Keratinocyte (primary cell): Measurements from ENCODE around the gene MAZ. TPM values are rescaled to one million over a fixed set of nuclear protein-coding genes. Genes with fewer than 3 reads are reported as not detected.
A peak's percentile ranks its signal among the peaks of the same experiment; 100 is the strongest.

Experiments used
- DNase-seq: peaks from one replicate; pipeline ENCODE4 v3.0.0-alpha.2; 2011; ENCODE audit warnings: low read depth, missing footprints, low spot score
- FAIRE-seq: peaks from 2 replicates; lab custom pipeline; 2011; peaks lifted over from hg19 to GRCh38; lab: Jason Lieb, UNC
- H2AFZ ChIP-seq: 2 replicates; pipeline ENCODE4 v1.6.0; 2012; ENCODE audit warnings: low read length, control low read depth, inconsistent platforms; ENCODE audit not compliant: control insufficient read depth
- H3K27ac ChIP-seq: 2 replicates; pipeline ENCODE4 v1.5.1; 2011; ENCODE audit warnings: low read length; ENCODE audit not compliant: control insufficient read depth, insufficient read depth
- H3K27me3 ChIP-seq: 3 replicates; pipeline ENCODE4 v1.6.0; 2011; ENCODE audit warnings: low read length; ENCODE audit not compliant: control insufficient read depth, insufficient read depth; ENCODE audit errors: extremely low read depth
- H3K36me3 ChIP-seq, 2 experiments: 2 replicates in 1 of 2; 3 replicates in 1 of 2; pipeline ENCODE4 v1.5.1; 2011; ENCODE audit warnings: low read length in 2 of 2, mild to moderate bottlenecking in 1 of 2; ENCODE audit not compliant: control insufficient read depth in 2 of 2, insufficient read depth in 2 of 2; ENCODE audit errors: extremely low read depth in 1 of 2
- H3K4me1 ChIP-seq: 3 replicates; pipeline ENCODE4 v1.5.1; 2011; ENCODE audit warnings: low read length; ENCODE audit not compliant: control insufficient read depth, insufficient read depth; ENCODE audit errors: extremely low read depth
- H3K4me2 ChIP-seq: 3 replicates; pipeline ENCODE4 v1.6.0; 2011; ENCODE audit warnings: low read depth, low read length; ENCODE audit not compliant: control insufficient read depth, insufficient read depth; ENCODE audit errors: extremely low read depth
- H3K4me3 ChIP-seq, 3 experiments: fragments of 200-600 bp in 1 of 3; sonication (generic) in 1 of 3; 2 replicates in 2 of 3; 3 replicates in 1 of 3; pipeline ENCODE4 v1.5.1; 2011 to 2016; ENCODE audit warnings: low read length in 3 of 3, mild to moderate bottlenecking in 3 of 3, control low read depth in 2 of 3, inconsistent platforms in 1 of 3, low read depth in 1 of 3, mixed read lengths in 1 of 3, mixed run types in 1 of 3, moderate library complexity in 1 of 3; ENCODE audit not compliant: control insufficient read depth in 2 of 3, insufficient read depth in 2 of 3; ENCODE audit errors: extremely low read depth in 1 of 3
- H3K79me2 ChIP-seq: 2 replicates; pipeline ENCODE4 v1.6.0; 2012; ENCODE audit warnings: low read length; ENCODE audit not compliant: control insufficient read depth, insufficient read depth
- H3K9ac ChIP-seq: 3 replicates; pipeline ENCODE4 v1.6.0; 2011; ENCODE audit warnings: low read length; ENCODE audit not compliant: control insufficient read depth, insufficient read depth; ENCODE audit errors: extremely low read depth
- H3K9me1 ChIP-seq: 3 replicates; pipeline ENCODE4 v1.6.0; 2011; ENCODE audit warnings: low read length; ENCODE audit not compliant: control insufficient read depth, insufficient read depth; ENCODE audit errors: extremely low read depth
- H3K9me3 ChIP-seq: 2 replicates; pipeline ENCODE4 v1.5.1; 2012; ENCODE audit warnings: low read depth, low read length; ENCODE audit not compliant: control insufficient read depth
- H4K20me1 ChIP-seq: 3 replicates; pipeline ENCODE4 v1.6.0; 2011; ENCODE audit warnings: low read length; ENCODE audit not compliant: control insufficient read depth, insufficient read depth; ENCODE audit errors: extremely low read depth
- EZH2 ChIP-seq: IDR thresholded peaks from one replicate; pipeline ENCODE4 v1.6.1; 2012; ENCODE audit warnings: inconsistent platforms, mild to moderate bottlenecking, low read length, moderate library complexity
- dilution Hi-C: fragments of 300-500 bp; cut with MboI; formaldehyde crosslinking; loops from one replicate; pipeline ENCODE4 v1.7.0; 2020; ENCODE audit warnings: low sequenced_read_pairs; ENCODE audit not compliant: extremely low pct_ligation_motif_present
- polyA plus RNA-seq, 5 experiments: library from polyadenylated mRNA; depleted of rRNA in 3 of 5; stranded (reverse) in 3 of 5; stranded (forward) in 1 of 5; unstranded in 1 of 5; fragments of >200 nt; gene quantifications; 1 replicate in 1 of 5; 2 replicates in 3 of 5; 3 replicates in 1 of 5; pipeline versions ENCODE4 v1.2.1 to v1.2.3, GENCODE V29; 2011 to 2012; ENCODE audit warnings: missing spikeins in 2 of 5, low read depth in 1 of 5, low replicate concordance in 1 of 5
- TF ChIP-seq, protein P1 (sequence below), 3 experiments: IDR thresholded peaks in 1 of 3; conservative IDR thresholded peaks in 1 of 3; optimal IDR thresholded peaks in 1 of 3; 2 replicates in 2 of 3; 3 replicates in 1 of 3; pipeline versions ENCODE3 to v1.5.1; 2011; ENCODE audit warnings: low read length in 3 of 3, mild to moderate bottlenecking in 3 of 3, moderate library complexity in 2 of 3, control low read depth in 1 of 3, inconsistent platforms in 1 of 3; ENCODE audit not compliant: insufficient read depth in 2 of 3; ENCODE audit errors: extremely low read depth in 1 of 3

MAZ gene
- polyA plus RNA-seq, 1 donor (not counting 4 experiments of a cell fraction or from before 2014, with no cell fraction given): 48.5 TPM

- H3K9me3 ChIP-seq: no peaks in the 10 kb centered on the region
- H3K4me2 ChIP-seq: peak overlapping the region; percentile 84
- peak overlapping the region; percentile 88 for H3K9ac ChIP-seq
- H4K20me1 ChIP-seq: no peaks in the 10 kb centered on the region
- no peak for DNase-seq
- H3K4me3 ChIP-seq: peak overlapping the region; percentile 81 to 88 (median 87)
- H3K27me3 ChIP-seq: peaks cover 11% of the 10 kb centered on the region
- peak overlapping the region; percentile 83 for H3K27ac ChIP-seq
- peaks cover 33% of the 10 kb centered on the region for H3K79me2 ChIP-seq
- peak overlapping the region; percentile 73 for H2AFZ ChIP-seq
- dilution Hi-C loops: no loop called here
- TF ChIP-seq, protein P1, sequence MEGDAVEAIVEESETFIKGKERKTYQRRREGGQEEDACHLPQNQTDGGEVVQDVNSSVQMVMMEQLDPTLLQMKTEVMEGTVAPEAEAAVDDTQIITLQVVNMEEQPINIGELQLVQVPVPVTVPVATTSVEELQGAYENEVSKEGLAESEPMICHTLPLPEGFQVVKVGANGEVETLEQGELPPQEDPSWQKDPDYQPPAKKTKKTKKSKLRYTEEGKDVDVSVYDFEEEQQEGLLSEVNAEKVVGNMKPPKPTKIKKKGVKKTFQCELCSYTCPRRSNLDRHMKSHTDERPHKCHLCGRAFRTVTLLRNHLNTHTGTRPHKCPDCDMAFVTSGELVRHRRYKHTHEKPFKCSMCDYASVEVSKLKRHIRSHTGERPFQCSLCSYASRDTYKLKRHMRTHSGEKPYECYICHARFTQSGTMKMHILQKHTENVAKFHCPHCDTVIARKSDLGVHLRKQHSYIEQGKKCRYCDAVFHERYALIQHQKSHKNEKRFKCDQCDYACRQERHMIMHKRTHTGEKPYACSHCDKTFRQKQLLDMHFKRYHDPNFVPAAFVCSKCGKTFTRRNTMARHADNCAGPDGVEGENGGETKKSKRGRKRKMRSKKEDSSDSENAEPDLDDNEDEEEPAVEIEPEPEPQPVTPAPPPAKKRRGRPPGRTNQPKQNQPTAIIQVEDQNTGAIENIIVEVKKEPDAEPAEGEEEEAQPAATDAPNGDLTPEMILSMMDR (optimal IDR thresholded peaks at IDR 0.05 in 1 of 3, IDR thresholded peaks at IDR 0.05 in 1 of 3, conservative IDR thresholded peaks at IDR 0.05 in 1 of 3; ENCODE audit: extremely low read depth in 1 of 3, insufficient read depth in 2 of 3, low read length in 3 of 3): peak in 1 of 3 experiments; percentile 36
- no peak for TF ChIP-seq EZH2
- H3K4me1 ChIP-seq: peaks cover 39% of the 10 kb centered on the region
- H3K36me3 ChIP-seq: peaks cover 0 to 10% of the 10 kb centered on the region in 2 experiments
- H3K9me1 ChIP-seq: no peaks in the 10 kb centered on the region
- FAIRE-seq: peak; percentile 43
These were observed 10.5 kb downstream of the MAZ start for GRCh38 chr16:29816694-29817441.

DNA sequence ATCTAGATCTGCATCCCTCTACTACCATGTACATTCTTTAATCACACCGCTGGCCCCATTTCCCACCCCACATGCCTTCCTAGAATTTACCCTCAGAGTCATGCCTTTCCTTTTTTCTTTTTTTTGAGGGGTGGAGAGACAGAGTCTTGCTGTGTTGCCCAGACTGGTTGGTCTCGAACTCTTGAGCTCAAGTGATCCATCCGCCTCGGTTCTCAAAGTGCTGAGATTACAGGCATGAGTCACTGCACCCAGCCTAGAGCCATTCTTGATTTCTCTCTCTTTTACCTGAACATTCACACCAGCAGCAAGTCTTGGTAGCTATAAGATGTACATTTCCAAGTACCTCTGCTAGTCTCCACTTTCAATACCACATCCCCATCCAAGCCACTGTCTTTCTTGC lies 11.8 kb downstream of the MAZ start:
- Histone ChIP-seq H3K36me3 (peaks cover 0 to 10% of the 10 kb centered on the region in 2 experiments), H2AFZ (no peak overlapping the region), H3K4me2 (peak overlapping the region; percentile 6), H3K27me3 (peaks cover under 1% of the 10 kb centered on the region), H3K9ac (no peak overlapping the region), H3K9me3 (no peaks in the 10 kb centered on the region), H3K4me3 (no peak overlapping the region), H3K4me1 (peaks cover 48% of the 10 kb centered on the region), H3K79me2 (peaks cover 44% of the 10 kb centered on the region), H3K9me1 (no peaks in the 10 kb centered on the region), H4K20me1 (no peaks in the 10 kb centered on the region), H3K27ac (no peak overlapping the region)
- no peak for TF ChIP-seq EZH2
- TF ChIP-seq, protein P1 (optimal IDR thresholded peaks at IDR 0.05 in 1 of 3, IDR thresholded peaks at IDR 0.05 in 1 of 3, conservative IDR thresholded peaks at IDR 0.05 in 1 of 3; ENCODE audit: extremely low read depth in 1 of 3, insufficient read depth in 2 of 3, low read length in 3 of 3): no peak
- FAIRE-seq (no peak), DNase-seq (no peak)
- dilution Hi-C loops: no loop called here
